Tibial nerve (tissue), 3 donors: ENCODE data around the gene SARNP.

Experiments used
- POLR2A ChIP-seq, 2 donors: fragments of 450-650 bp; IDR thresholded peaks; one replicate each; pipeline ENCODE4 v1.6.1; 2017; ENCODE audit warnings: antibody characterized with exemption in 2 of 2, mild to moderate bottlenecking in 2 of 2, moderate library complexity in 2 of 2
- TF ChIP-seq, protein P1 (sequence below), 5 experiments: fragments of 200-600 bp in 3 of 5; fragments of 450-650 bp in 2 of 5; sonication (generic) in 3 of 5; IDR thresholded peaks; one replicate each; pipeline ENCODE4 v1.5.1; 2016 to 2019; ENCODE audit warnings: antibody characterized with exemption in 5 of 5, mild to moderate bottlenecking in 3 of 5, moderate library complexity in 2 of 5

DNA sequence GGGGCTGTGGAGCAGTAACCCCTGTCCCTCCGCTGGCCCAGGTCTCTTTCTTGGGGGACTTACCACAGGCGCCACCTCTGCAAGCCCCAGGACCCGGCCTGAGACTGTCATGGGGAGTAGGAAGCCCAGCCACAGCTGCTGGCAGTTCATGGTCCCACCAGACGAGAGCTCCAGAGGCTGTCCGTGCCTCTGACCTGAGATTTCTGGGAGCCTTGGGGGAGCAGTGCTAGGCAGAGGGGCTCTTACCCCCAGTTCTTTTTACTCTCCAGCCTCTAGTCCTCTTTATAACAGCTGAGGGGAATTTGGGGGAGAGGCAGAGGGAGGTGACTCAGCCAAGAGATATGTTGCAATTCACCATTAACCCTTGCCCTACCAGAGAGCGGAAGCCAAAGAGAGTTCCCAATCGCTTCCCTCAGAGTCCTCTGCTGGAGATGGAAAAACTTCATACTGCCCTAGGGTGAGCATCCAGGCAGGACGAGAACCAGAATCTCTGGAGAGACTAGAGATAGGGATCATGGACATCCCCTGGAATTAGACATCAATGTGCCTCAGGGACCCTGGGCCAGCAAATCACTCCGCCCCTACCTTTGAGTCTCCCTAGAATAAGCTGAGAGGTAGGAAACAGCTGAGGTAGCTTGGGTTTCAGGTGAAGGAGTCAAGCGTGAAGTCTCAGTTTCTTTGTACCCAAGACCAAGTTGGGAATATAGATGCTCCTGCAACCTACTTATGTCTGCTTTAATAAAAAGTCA, 25.3 kb upstream of the SARNP start, which contains the start of gene MMP19:
- TF ChIP-seq, protein P1, sequence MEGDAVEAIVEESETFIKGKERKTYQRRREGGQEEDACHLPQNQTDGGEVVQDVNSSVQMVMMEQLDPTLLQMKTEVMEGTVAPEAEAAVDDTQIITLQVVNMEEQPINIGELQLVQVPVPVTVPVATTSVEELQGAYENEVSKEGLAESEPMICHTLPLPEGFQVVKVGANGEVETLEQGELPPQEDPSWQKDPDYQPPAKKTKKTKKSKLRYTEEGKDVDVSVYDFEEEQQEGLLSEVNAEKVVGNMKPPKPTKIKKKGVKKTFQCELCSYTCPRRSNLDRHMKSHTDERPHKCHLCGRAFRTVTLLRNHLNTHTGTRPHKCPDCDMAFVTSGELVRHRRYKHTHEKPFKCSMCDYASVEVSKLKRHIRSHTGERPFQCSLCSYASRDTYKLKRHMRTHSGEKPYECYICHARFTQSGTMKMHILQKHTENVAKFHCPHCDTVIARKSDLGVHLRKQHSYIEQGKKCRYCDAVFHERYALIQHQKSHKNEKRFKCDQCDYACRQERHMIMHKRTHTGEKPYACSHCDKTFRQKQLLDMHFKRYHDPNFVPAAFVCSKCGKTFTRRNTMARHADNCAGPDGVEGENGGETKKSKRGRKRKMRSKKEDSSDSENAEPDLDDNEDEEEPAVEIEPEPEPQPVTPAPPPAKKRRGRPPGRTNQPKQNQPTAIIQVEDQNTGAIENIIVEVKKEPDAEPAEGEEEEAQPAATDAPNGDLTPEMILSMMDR (IDR thresholded peaks at IDR 0.05), result no peak
- TF ChIP-seq POLR2A (IDR thresholded peaks at IDR 0.05), result no peak
